ENCODE data around the gene VWA8. TPM values are rescaled to one million over a fixed set of nuclear protein-coding genes. Genes with fewer than 3 reads are reported as not detected.
"Not testable (repeated sequence)": the region's sequence is repeated elsewhere in the genome, so short reads cannot be mapped to it uniquely, and the experiment has no call there.

VWA8 gene
- total RNA-seq, 2 experiments from 2014 or later, result 14.9 to 17.4 TPM

- ATAC-seq, result no peak
- H3K4me1 Mint-ChIP-seq, result peaks cover 23% of the 10 kb centered on the region
- DNase-seq, result no peak
- no peak overlapping the region for H3K4me3 Mint-ChIP-seq
- no peaks in the 10 kb centered on the region for H3K9me3 Mint-ChIP-seq (ENCODE audit: low read depth)
- CTCF ChIA-PET, result no interaction called here
- H3K27me3 Mint-ChIP-seq, result no peaks in the 10 kb centered on the region
- peaks cover 10% of the 10 kb centered on the region for H3K36me3 Mint-ChIP-seq
- H3K27ac Mint-ChIP-seq, result no peak overlapping the region
These were observed 5.3 kb downstream of the VWA8 start for GRCh38 chr13:41955605-41956004.

GRCh38 chr13:41954226-41954625 is 6.7 kb downstream of the VWA8 start:
- H3K36me3 Mint-ChIP-seq, result peaks cover 12% of the 10 kb centered on the region
- ATAC-seq (no peak), DNase-seq (no peak)
- H3K4me3 Mint-ChIP-seq, result no peak overlapping the region
- H3K27ac Mint-ChIP-seq, result peak overlapping the region; percentile 15
- CTCF ChIA-PET, result no interaction called here
- H3K4me1 Mint-ChIP-seq, result peaks cover 12% of the 10 kb centered on the region
- no peaks in the 10 kb centered on the region for H3K27me3 Mint-ChIP-seq
- no peaks in the 10 kb centered on the region for H3K9me3 Mint-ChIP-seq (ENCODE audit: low read depth)

GRCh38 chr13:41952749-41953148 is 8.2 kb downstream of the VWA8 start:
- no peak overlapping the region for H3K4me3 Mint-ChIP-seq
- no peak overlapping the region for H3K27ac Mint-ChIP-seq
- peaks cover 2% of the 10 kb centered on the region for H3K4me1 Mint-ChIP-seq
- CTCF ChIA-PET, result no interaction called here
- DNase-seq (no peak), ATAC-seq (no peak)
- H3K27me3 Mint-ChIP-seq, result no peaks in the 10 kb centered on the region
- H3K36me3 Mint-ChIP-seq, result peaks cover 24% of the 10 kb centered on the region
- H3K9me3 Mint-ChIP-seq (ENCODE audit: low read depth), result no peaks in the 10 kb centered on the region

- H3K4me3 Mint-ChIP-seq; H3K9me3 Mint-ChIP-seq (ENCODE audit: low read depth); CTCF ChIA-PET; H3K4me1 Mint-ChIP-seq; H3K27ac Mint-ChIP-seq; H3K27me3 Mint-ChIP-seq; DNase-seq; ATAC-seq: not testable (repeated sequence)
- H3K36me3 Mint-ChIP-seq, result peaks cover 47% of the 10 kb centered on the region
These were observed 11.8 kb downstream of the VWA8 start for GRCh38 chr13:41949104-41949503.

GRCh38 chr13:41945926-41946325 is 15.0 kb downstream of the VWA8 start:
- H3K36me3 Mint-ChIP-seq, result peaks cover 47% of the 10 kb centered on the region
- CTCF ChIA-PET, result no interaction called here

GRCh38 chr13:41944635-41945397 is 16.1 kb downstream of the VWA8 start:
- H3K27ac Mint-ChIP-seq, result no peak overlapping the region
- peaks cover 5% of the 10 kb centered on the region for H3K9me3 Mint-ChIP-seq (ENCODE audit: low read depth)
- H3K4me1 Mint-ChIP-seq, result no peaks in the 10 kb centered on the region
- ATAC-seq (no peak), DNase-seq (no peak)
- H3K4me3 Mint-ChIP-seq, result no peak overlapping the region
- peaks cover 45% of the 10 kb centered on the region for H3K36me3 Mint-ChIP-seq
- CTCF ChIA-PET, result interaction anchor here (0.6 kb wide), 1 partner anchor 34 kb away, joined by 5 read pairs; no protein-coding TSS in a partner anchor
- H3K27me3 Mint-ChIP-seq, result no peaks in the 10 kb centered on the region

More at GRCh38 chr13:41945926-41946325, 15.0 kb downstream of the VWA8 start:
- peaks cover 5% of the 10 kb centered on the region for H3K9me3 Mint-ChIP-seq (ENCODE audit: low read depth)
- H3K4me3 Mint-ChIP-seq, result no peak overlapping the region
- no peak for ATAC-seq
- peaks cover 2% of the 10 kb centered on the region for H3K4me1 Mint-ChIP-seq
- H3K27me3 Mint-ChIP-seq, result no peaks in the 10 kb centered on the region
- no peak overlapping the region for H3K27ac Mint-ChIP-seq
- DNase-seq, result no peak

- Mint-ChIP-seq H3K27ac (no peak overlapping the region), H3K9me3 (ENCODE audit: low read depth) (peaks cover 5% of the 10 kb centered on the region), H3K27me3 (no peaks in the 10 kb centered on the region), H3K4me1 (no peaks in the 10 kb centered on the region), H3K36me3 (peaks cover 43% of the 10 kb centered on the region), H3K4me3 (no peak overlapping the region)
- ATAC-seq, result no peak
- CTCF ChIA-PET, result interaction anchor here (0.6 kb wide), 1 partner anchor 33 kb away, joined by 5 read pairs; no protein-coding TSS in a partner anchor
- no peak for DNase-seq
These were observed 16.7 kb downstream of the VWA8 start for GRCh38 chr13:41944229-41944628.

- no peak overlapping the region for H3K27ac Mint-ChIP-seq
- no peak for DNase-seq
- H3K4me1 Mint-ChIP-seq, result no peaks in the 10 kb centered on the region
- H3K27me3 Mint-ChIP-seq, result no peaks in the 10 kb centered on the region
- CTCF ChIA-PET, result interaction anchor here (0.7 kb wide), 1 partner anchor 14 kb away, joined by 3 read pairs; no protein-coding TSS in a partner anchor
- no peak for ATAC-seq
- peaks cover 31% of the 10 kb centered on the region for H3K36me3 Mint-ChIP-seq
- peaks cover 5% of the 10 kb centered on the region for H3K9me3 Mint-ChIP-seq (ENCODE audit: low read depth)
- no peak overlapping the region for H3K4me3 Mint-ChIP-seq
These were observed 18.3 kb downstream of the VWA8 start for GRCh38 chr13:41942462-41943094.

GRCh38 chr13:41941174-41941573 is 19.7 kb downstream of the VWA8 start:
- peaks cover 19% of the 10 kb centered on the region for H3K36me3 Mint-ChIP-seq
- DNase-seq (no peak), ATAC-seq (no peak)
- H3K27me3 Mint-ChIP-seq, result no peaks in the 10 kb centered on the region
- no peak overlapping the region for H3K27ac Mint-ChIP-seq
- no peaks in the 10 kb centered on the region for H3K4me1 Mint-ChIP-seq
- H3K9me3 Mint-ChIP-seq (ENCODE audit: low read depth), result peaks cover 3% of the 10 kb centered on the region
- CTCF ChIA-PET, result interaction anchor here (1.6 kb wide), 1 partner anchor 20 kb away, joined by 3 read pairs; the partner anchor contains the start of gene VWA8
- no peak overlapping the region for H3K4me3 Mint-ChIP-seq

GRCh38 chr13:41939398-41939797 is 21.5 kb downstream of the VWA8 start:
- no peak overlapping the region for H3K4me3 Mint-ChIP-seq
- peaks cover 1% of the 10 kb centered on the region for H3K4me1 Mint-ChIP-seq
- H3K27me3 Mint-ChIP-seq, result no peaks in the 10 kb centered on the region
- no peaks in the 10 kb centered on the region for H3K9me3 Mint-ChIP-seq (ENCODE audit: low read depth)
- no peak overlapping the region for H3K27ac Mint-ChIP-seq
- H3K36me3 Mint-ChIP-seq, result peaks cover 3% of the 10 kb centered on the region
- CTCF ChIA-PET, result no interaction called here
- ATAC-seq (no peak), DNase-seq (no peak)

GRCh38 chr13:41938918-41939317 is 22.0 kb downstream of the VWA8 start:
- Mint-ChIP-seq H3K27ac (no peak overlapping the region), H3K36me3 (peaks cover 5% of the 10 kb centered on the region), H3K4me1 (peaks cover 1% of the 10 kb centered on the region), H3K4me3 (no peak overlapping the region), H3K27me3 (no peaks in the 10 kb centered on the region), H3K9me3 (ENCODE audit: low read depth) (no peaks in the 10 kb centered on the region)
- CTCF ChIA-PET, result no interaction called here
- DNase-seq, result no peak
- ATAC-seq, result no peak

GRCh38 chr13:41937388-41937787 is 23.5 kb downstream of the VWA8 start:
- no peak overlapping the region for H3K27ac Mint-ChIP-seq
- H3K36me3 Mint-ChIP-seq, result peaks cover 8% of the 10 kb centered on the region
- DNase-seq, result no peak
- H3K9me3 Mint-ChIP-seq (ENCODE audit: low read depth), result no peaks in the 10 kb centered on the region
- H3K4me3 Mint-ChIP-seq, result no peak overlapping the region
- no peak for ATAC-seq
- CTCF ChIA-PET, result no interaction called here
- H3K27me3 Mint-ChIP-seq, result no peaks in the 10 kb centered on the region
- H3K4me1 Mint-ChIP-seq, result peaks cover 1% of the 10 kb centered on the region

GRCh38 chr13:41935501-41935900 is 25.4 kb downstream of the VWA8 start:
- Mint-ChIP-seq H3K36me3 (peaks cover 10% of the 10 kb centered on the region), H3K4me1 (peaks cover 3% of the 10 kb centered on the region), H3K27me3 (no peaks in the 10 kb centered on the region), H3K9me3 (ENCODE audit: low read depth) (no peaks in the 10 kb centered on the region), H3K4me3 (no peak overlapping the region), H3K27ac (no peak overlapping the region)
- no peak for ATAC-seq
- DNase-seq, result no peak
- CTCF ChIA-PET, result no interaction called here

- DNase-seq (no peak), ATAC-seq (no peak)
- Mint-ChIP-seq H3K27ac (no peak overlapping the region), H3K4me3 (no peak overlapping the region), H3K4me1 (peaks cover 5% of the 10 kb centered on the region), H3K36me3 (peaks cover 14% of the 10 kb centered on the region), H3K27me3 (no peaks in the 10 kb centered on the region), H3K9me3 (ENCODE audit: low read depth) (no peaks in the 10 kb centered on the region)
- CTCF ChIA-PET, result interaction anchor here (0.6 kb wide), 1 partner anchor 125 kb away, joined by 3 read pairs; no protein-coding TSS in a partner anchor
These were observed 25.9 kb downstream of the VWA8 start for GRCh38 chr13:41934994-41935393.

All from activated CD8-positive, alpha-beta memory T cell treated with anti-CD3 and anti-CD28 coated beads, Interleukin-2, amount 10 ng/mL, durations not matched to agents 7 days and 5 days (primary cell).